SKM-1 treated with dmso at 0.1 percent for 144 hours (cell line): ENCODE measurements around the gene IL1RAPL2.
A peak's percentile ranks its signal among the peaks of the same experiment; 100 is the strongest.
"Not testable (repeated sequence)": the region's sequence is repeated elsewhere in the genome, so short reads cannot be mapped to it uniquely, and the experiment has no call there.

Experiments used
- DNase-seq: peaks from one replicate; lab custom pipeline; 2025; ENCODE audit not compliant: unreplicated experiment; lab: John Stamatoyannopoulos, UW

IL1RAPL2 gene

GRCh38 chrX:104669063-104669462 is 103.1 kb downstream of the IL1RAPL2 start:
- no peak for DNase-seq

- DNase-seq: no peak
Observed at GRCh38 chrX:104670051-104670450, 104.1 kb downstream of the IL1RAPL2 start.

- DNase-seq: not testable (repeated sequence)
Observed at GRCh38 chrX:104677517-104677916, 111.5 kb downstream of the IL1RAPL2 start.

- peak; percentile 78 for DNase-seq
Observed at GRCh38 chrX:104679175-104679574, 113.2 kb downstream of the IL1RAPL2 start.

GRCh38 chrX:104681214-104681613 is 115.2 kb downstream of the IL1RAPL2 start:
- no peak for DNase-seq

GRCh38 chrX:104684077-104684476 is 118.1 kb downstream of the IL1RAPL2 start:
- DNase-seq: no peak

- no peak for DNase-seq
Observed at GRCh38 chrX:104695593-104695992, 129.6 kb downstream of the IL1RAPL2 start.

- no peak for DNase-seq
Observed at GRCh38 chrX:104696667-104697066, 130.7 kb downstream of the IL1RAPL2 start.

GRCh38 chrX:104697294-104697693 is 131.3 kb downstream of the IL1RAPL2 start:
- DNase-seq: no peak

- no peak for DNase-seq
Observed at GRCh38 chrX:104707042-104707441, 141.0 kb downstream of the IL1RAPL2 start.

GRCh38 chrX:104707572-104707971 is 141.6 kb downstream of the IL1RAPL2 start:
- no peak for DNase-seq

- DNase-seq: no peak
Observed at GRCh38 chrX:104712515-104712914, 146.5 kb downstream of the IL1RAPL2 start.

GRCh38 chrX:104721854-104722253 is 155.9 kb downstream of the IL1RAPL2 start:
- no peak for DNase-seq

GRCh38 chrX:104728456-104728855 is 162.5 kb downstream of the IL1RAPL2 start:
- DNase-seq: no peak

- no peak for DNase-seq
Observed at GRCh38 chrX:104742355-104742754, 176.4 kb downstream of the IL1RAPL2 start.

- no peak for DNase-seq
Observed at GRCh38 chrX:104745152-104745551, 179.2 kb downstream of the IL1RAPL2 start.

GRCh38 chrX:104749951-104750610 is 184.1 kb downstream of the IL1RAPL2 start:
- DNase-seq: no peak

GRCh38 chrX:104762641-104763040 is 196.6 kb downstream of the IL1RAPL2 start:
- no peak for DNase-seq

- no peak for DNase-seq
Observed at GRCh38 chrX:104789784-104790183, 223.8 kb downstream of the IL1RAPL2 start.

GRCh38 chrX:104795804-104796203 is 229.8 kb downstream of the IL1RAPL2 start:
- DNase-seq: no peak

- no peak for DNase-seq
Observed at GRCh38 chrX:104803219-104803618, 237.2 kb downstream of the IL1RAPL2 start.

- no peak for DNase-seq
Observed at GRCh38 chrX:104806346-104806745, 240.3 kb downstream of the IL1RAPL2 start.

GRCh38 chrX:104833401-104833800 is 267.4 kb downstream of the IL1RAPL2 start:
- no peak for DNase-seq
